GM18511 (cell line): ENCODE measurements around the gene GIMAP8.
A peak's percentile ranks its signal among the peaks of the same experiment; 100 is the strongest.

ENCODE experiments used
- ATAC-seq: cut with Tn5 transposase; IDR thresholded peaks from one replicate; pipeline ENCODE4 v1.9.1; 2021; ENCODE audit warnings: mild to moderate bottlenecking, moderate library complexity; ENCODE audit not compliant: unreplicated experiment

The GIMAP8 gene

DNA sequence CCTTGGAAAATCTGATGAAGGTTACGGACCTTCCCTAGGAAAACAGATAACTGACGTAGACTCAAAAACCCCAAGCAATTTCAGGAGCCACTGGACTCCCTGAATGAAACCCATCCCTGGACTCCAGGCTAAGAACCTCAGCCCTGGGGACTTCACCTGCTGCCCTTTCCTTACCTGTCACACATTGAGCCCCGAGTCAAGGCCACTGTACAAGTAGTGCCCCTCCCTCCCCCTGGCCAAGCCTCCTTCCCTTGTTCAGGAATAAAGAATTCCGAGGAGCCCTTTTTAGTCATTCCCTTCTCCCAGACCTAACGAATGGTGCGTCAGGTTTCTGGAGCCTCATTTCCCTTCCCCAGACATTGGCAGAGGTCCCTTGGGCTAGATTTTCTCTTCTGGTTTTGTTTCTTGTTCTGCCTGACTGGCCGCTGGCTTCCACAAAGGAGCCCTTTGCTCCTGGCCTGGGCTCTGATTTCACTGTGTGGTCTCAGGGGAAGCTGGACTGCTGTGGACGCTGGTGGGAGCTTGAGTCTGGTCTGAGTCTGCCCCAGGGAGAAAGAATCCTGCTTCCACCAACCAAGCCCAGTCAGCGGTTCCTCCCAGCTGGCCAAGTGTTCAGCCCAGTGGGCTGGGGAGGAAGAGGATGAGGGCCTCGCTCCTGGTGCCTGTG lies 39.6 kb upstream of the GIMAP8 start:
- no peak for ATAC-seq

DNA sequence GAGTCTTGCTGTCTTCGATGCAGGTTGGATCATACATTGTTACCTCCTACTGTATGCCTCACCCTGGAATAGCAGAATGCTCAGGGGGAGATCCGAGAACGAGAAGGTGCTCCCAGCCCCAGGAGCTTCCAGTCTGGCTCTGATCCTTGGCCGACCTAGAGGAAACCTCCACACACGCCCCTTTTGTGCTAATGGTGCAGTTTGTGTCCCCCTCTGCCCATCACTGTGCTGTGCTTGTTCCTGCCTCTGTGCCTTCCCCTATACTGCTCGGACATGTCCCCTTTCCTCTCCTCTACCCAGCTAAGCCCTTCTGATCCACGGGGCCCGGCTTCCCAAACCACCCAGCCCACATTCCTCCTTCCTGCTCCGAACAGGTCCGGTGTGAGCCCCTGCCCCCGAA lies 38.8 kb upstream of the GIMAP8 start:
- no peak for ATAC-seq

DNA sequence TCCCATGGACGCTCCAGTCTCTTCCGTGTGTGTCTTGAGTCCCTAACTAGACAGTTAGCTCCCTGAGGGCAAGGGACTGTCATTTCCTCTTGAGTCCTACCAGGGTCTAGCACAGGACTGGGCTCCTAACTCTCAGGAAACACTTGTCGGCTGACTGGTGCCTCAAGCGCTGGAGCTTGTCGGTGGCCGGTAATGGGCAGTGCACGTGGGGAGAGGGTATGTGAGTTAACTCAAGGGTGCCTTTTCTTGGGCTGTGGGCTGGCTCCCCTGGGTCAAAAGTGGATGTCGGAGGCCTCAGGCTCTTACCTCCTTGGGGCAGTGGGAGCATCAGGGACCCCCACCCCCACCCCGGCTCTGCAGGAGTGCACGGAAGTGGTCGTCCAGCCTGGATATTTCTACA lies 38.4 kb upstream of the GIMAP8 start:
- ATAC-seq = no peak

DNA sequence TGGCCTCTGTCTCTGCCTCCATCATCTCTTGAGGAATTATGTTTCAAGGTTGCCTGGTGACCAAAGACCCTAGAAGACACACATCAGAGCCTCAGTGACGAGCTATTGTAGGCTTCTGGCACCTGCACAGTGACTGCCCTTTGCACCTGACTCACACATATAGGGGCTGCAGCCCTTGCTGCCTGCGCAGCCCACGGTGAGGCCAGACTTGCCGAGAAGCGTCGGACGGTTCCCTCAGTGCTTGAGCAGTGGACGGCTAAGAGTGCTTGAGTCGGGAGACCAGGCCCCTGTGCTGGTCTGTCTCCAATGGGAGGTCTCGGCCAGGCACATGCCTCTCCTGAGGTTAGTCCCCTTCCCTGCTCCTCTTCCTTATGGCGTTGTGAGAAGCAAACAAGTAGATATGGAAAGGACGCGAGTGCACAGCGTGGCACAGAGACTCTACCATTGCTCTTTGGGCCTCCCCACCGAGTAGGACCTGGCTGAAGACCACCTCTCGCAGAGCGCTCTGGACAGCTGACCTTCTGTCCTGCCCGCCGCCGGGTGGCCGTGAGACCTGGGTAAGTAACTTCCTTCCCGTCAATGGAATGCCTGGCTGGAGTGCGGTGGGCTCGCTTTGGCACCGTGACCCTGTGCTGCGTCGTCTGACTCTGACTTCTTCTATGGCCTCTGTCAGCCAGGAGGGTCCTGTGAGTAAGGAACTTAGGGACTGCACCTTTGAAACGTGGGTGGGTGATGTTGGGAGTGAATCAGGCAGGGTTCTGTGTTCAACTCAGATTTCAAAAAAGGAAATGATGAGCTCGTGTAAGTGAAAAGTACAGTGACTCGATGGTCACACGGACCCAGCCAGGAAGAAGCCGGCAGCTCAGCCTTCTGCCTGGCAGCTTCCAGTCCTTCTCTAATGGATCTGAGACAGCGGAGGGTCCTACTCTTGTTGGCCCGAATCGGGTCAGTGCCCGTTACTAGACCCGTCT lies 37.6 kb upstream of the GIMAP8 start:
- ATAC-seq = no peak

DNA sequence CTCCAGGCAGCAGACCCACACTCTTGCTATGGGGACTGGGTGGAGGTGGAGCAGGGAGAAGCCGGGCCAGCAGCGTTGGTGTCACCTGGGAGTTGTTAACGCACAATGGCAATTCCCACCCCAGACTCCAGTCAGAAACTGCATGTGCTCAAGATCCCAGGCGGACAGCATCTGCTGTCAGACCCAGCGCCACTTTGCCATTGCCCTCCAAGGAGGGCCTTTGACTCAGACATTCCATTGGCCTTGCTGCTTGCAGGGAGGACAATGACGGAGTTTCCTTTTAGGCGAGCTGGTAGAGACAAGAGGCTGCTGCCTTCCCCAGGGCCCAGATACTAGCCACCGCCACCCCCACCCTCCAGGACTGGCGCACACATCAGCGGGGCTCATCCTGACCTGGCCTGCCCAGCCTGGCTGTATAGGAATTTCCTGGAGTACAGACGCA lies 36.8 kb upstream of the GIMAP8 start:
- no peak for ATAC-seq

DNA sequence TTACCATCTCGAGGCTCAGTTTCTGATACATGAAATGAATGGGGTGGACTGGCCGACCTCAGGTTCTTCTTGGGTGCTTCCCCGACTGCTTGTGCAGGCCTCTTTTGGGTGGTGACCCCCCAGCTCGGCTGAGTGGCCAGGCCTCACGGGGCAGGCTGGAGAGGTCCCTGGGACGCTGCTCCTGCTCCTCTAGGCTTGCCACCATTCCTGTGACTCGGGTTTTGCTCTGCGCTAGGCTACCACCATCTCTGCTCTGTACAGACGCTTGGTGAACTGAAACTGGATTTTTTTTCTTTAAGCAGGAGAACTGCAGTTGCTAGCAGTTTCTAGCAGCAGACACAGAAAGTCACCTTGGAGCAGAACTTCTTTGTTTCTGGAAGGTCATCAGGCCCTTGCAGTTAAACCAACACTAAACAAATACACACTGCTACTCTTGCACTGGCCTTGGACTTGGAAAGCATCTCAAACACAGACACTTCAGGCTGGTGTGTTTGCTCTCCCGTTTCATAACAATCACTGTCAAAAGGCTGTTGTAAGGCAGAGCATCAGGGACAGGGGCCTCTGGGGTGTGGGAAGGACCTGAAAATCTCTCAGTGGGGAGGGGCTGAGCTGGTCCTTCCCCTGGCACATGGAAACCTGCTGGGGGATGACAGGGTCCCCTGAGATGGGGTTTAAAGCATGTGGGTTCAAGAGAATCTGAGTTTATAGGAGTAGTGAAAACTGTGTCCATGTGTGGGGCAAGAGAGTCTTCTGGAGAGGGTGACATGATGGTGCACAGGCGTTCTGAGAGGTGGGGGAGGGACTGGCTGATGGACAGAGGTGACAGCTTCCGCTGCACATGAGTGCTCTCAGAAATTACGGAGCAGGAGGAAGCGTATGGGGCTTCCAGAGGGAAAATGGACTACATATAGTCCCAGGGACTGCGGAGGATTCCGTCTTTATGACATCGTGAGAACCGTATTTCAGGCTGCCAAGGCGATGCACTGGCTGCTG lies 35.0 kb upstream of the GIMAP8 start:
- no peak for ATAC-seq

DNA sequence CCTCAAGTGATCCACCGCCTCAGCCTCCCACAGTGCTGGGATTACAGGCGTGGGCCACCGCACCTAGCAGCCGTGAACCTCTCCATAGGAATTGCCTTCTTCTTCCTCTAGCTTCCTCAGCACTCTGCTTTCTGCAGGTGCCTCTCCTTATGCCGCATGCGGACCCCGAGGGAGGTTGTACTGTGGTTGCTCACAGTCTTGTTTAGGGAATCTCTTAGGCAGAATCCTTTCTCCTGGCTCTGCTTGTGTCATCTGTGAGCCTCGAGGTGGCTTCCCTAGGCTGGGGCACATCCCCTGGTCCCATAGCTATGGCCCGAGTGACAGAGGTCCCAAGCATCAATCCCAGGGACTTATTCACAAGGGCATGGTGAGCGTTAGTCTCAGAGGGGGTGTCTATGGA lies 33.2 kb upstream of the GIMAP8 start:
- ATAC-seq = no peak

DNA sequence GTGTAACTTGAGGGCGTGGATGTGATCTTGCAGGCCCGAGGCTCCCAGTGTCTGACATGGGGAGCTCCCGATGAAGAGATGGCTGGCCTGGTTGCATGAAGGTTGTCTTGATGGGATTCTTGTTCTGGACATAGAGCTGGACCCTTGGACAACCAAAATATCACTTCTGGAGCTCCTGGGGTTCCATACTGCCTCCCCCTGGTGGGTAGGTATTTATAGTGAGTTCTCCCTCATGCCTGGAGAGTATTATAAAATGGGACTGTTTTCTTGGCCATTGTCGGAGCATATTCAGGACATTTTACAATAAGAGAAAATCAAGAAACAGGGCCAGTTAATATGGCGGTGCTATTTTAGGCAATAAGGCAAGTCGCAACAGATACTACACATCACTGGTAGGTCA lies 32.6 kb upstream of the GIMAP8 start:
- ATAC-seq = no peak

DNA sequence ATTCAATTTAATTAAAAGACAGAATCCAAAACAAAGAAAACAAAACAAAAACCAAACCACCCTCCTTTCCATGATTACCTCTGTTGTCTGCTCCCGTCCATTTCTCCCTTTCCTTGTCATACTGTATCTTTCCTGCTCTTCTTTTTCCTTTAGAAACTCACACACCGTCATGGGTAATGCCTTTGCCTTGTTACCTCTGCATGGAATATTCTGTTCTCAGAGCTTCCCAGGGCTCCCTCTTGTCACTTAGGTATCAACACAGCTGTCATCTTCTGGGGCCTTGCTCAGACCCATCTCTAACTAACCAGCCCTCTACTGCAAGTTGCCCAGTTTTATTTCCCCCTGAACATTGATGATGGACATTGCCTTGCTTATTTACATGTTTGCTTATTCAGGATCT lies 30.2 kb upstream of the GIMAP8 start:
- ATAC-seq = no peak

DNA sequence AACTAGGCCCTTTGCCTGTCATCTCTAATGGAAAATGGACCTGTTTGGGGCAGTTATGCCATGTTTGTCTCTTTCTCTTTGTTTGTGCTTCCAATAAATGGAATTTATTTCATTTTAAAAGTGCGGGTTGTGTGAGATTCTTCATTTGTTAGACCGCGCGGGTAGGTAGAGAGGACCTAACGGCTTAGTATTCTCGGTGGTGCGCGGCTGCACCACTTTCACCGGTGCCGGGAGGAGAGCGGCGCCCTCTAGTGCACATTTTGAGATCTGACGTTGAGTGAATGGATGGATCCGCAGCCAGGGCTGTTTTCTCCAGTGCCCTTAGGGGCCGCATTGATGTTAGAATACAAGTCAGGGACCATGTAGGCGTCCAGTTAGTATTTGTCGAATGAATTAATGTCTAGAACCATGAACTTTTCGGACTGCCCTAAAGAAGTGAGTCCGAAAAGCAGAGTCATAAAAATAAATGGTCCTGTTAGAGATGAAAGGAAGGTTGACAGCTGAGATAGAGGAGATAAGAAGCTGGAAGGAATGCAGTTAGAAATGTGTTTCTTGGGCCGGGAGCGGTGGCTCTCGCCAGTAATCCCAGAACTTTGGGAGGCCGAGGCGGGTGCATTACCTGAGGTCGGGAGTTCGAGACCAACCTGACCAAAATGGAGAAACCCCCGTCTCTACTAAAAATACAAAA lies 29.3 kb upstream of the GIMAP8 start:
- peak; percentile 98 for ATAC-seq

DNA sequence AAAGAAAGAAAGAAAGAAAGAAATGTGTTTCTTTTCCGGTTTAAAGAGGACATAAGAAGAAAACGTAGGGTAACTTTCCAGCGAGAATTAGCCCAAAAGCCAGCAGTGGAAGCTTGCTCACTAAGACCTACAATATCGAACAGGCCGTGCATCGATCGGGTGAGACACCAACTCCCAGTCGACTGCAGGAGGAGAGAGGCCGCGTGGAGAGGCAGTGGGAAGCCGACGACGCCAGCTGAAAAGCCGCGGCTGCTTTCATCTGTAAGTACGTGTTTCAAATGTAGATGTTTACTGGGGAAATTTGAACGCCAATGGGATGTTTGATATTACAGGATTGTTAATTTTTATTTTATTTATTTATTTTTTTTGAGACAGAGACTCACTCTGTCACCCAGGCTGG lies 28.6 kb upstream of the GIMAP8 start:
- ATAC-seq = no peak

DNA sequence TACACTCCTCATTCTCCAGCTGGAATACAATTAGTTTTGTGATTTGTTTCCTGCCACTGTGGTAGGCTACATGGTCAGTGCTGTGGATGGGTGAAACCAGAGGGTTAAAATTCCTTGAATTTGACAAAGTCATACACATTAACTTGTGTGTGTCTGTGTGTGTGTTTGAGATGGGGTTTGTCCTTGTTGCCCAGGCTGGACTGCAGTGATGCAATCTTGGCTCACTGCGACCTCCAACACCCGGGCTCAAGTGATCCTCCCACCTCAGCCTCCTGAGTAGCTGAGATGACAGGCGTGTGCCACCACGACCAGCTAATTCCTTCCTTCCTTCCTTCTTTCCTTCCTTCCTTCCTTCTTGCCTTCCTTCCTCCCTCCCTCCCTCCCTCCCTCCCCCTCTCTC lies 24.8 kb upstream of the GIMAP8 start:
- no peak for ATAC-seq

DNA sequence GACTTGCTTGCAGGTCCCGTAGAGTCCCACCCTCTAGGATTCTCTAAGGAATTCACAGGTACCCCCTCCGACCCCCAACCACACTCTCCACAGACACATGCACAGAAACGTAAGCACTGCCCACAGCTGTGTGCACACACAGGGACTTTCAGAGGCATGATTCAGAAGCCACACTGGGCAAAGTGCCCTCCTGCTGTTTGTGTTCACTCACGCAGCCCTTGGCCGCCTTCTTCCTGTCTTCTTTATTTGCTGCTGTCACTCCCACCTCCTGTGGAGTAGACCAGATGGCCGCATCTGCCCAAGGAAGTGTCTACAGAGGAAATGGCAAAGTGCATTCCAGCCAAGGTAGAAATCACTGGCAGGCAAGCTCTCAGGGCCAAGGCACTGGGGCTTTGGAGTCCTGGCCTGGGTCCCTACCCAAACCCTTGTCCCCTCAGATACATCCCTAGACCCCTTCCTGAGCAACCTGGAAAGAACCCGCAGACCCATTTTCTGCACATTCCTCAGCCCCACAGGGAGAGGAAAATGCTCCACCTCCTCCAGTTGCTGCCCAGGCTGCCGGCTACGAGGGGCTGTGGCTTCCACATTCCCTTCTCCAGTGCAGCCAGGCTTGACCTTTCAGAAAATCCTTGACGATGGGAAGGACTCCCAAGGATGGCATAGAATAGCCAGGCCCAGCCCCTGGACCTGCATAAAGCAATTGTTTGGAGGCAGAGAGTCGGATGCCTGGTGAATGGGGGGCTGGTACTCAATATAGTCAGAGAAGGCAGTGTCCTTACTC lies 21.6 kb upstream of the GIMAP8 start:
- peak; percentile 63 for ATAC-seq

DNA sequence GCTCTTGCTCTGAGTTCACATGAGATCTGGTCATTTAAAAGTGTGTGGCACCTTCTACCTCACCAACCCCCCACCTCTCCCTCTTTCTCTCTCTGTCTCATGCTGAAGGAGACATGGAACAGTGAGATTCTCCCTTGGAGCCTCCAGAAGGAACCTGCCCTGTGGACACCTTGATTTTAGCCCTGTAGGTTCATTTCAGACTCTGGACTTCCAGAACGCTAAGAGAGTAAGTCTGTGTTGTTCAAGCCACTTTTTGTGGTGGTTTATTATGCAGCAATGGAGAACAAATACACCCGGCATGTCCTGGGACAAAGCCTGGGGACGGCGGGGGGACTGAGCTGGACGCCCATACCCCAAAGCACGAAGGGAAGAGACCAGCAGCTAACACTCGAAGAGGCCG lies 20.7 kb upstream of the GIMAP8 start:
- no peak for ATAC-seq

DNA sequence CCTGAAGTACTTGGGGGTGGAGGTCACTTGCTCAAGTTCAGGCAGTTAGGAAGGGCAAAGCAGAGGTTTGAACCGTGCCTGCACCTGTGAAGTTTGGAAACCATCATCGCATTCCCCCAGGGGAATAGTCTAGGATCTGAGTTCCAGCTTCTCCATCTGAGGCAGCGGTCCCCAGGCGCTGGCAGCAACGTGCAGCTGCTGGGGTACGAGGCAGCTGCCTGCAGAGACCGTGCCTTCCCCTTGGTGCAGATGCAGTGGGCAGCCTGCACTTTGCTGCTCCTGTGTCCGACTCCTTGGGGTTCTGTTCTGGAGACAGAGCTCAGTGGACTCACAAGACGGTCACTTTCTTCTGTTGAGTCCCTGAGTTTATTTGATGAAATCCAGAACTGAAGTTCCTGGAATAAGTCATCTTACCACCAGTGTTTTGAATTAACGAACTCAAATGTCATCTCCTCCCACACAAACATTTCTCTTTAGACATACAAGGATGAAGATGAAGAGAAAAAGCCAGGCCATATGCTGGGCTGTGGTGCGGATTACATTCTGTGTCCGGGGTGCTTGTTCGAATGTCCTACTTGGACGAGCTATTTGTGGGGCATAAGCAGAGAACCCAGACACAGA lies 19.9 kb upstream of the GIMAP8 start:
- ATAC-seq = no peak

DNA sequence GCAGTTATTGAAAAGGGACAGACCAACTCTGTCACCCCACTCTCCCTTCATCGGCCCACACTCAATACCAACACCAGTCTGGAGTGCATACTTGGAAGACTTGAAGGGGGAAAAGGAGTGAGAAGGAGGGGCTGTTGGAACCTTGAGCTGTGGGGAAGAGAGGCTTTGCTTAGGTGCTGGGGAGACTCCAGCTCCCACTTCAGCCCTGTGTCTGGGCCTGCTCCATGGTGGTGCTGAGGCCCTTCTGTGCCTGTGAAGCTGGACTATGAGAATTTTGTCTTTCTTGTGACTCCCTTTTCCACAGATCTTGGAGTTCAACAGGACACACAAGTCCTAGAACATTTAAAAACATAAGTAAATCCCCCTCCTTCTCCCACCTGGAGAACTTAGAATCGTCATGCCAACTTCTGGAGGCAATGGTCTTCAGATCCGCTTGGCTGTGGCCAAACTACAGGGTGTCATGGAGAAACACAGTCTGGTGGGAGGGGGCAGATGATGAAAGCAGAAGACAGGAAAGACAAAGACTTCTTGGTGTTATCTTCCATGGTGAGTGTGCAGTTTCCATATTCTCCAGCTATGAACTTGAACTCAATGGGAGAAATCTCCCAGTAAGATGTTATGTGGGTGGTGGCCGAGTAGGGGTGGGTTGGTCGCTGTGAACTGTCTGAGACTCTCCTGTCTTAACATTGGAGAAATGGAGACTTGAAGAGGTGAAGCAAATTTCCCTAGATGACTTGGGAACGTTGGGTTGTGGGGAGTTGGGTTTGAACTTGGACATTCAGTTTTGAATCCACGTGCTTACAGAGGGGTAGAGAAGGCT lies 18.4 kb upstream of the GIMAP8 start:
- no peak for ATAC-seq

DNA sequence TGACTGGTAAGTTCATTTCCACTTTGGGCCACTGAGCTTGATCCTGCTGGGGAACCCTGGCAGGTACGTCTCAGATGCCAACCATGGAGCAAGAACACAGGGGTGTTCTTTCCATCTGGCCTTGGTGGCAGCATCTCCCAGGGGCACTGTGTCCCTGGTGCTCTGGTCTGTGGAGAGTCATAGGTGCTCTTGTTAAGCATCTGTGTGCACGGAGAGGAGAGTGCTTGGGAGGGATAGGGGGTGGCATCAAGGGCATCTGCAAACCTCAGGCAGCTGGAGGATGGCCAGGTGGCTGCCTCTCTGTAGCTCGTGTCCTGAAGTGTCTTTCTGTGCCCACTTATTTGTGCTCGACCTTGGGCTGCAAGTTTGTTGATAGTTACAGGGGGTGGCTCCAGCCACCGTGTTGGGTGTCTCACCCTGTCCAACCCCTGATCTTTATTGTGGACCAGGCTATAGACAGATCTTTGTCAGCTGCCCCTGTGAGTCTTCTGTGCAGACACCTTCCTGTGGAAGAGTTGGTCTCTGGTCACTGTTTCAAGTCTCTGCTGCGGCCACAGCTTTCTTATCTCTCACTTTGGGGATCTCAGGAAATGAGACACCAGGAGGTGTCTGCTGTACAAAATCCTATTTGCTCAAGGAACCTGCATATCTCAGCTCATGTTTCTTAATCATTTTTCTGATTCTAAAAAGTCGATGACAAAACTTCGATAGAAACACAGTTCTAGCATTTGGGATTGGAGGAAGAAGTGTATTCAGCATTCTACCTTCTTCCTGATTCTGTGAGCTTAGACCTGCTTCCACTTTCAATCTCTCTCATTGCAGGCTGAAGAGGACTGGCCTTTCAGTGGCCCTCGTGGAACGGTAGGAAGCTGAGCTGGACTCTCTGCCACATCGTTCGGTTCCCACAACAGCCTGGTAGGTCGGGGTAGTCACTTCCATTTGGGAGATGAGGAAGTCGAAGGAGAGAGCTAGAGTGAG lies 17.2 kb upstream of the GIMAP8 start:
- ATAC-seq = peak; percentile 37
